SU-DHL-6 (cell line): ENCODE measurements around the gene ZNF593.

Source experiments
- CTCF ChIP-seq: fragments of 200-600 bp; sonication (generic); IDR thresholded peaks from one replicate; pipeline ENCODE4 v1.5.1; 2017; ENCODE audit warnings: antibody characterized with exemption, mild to moderate bottlenecking, low read length, moderate library complexity; ENCODE audit not compliant: insufficient read depth, poor library complexity, severe bottlenecking
- EZH2phosphoT487 ChIP-seq: fragments of 200-600 bp; sonication (generic), shearing (Covaris generic); conservative IDR thresholded peaks from 2 replicates; pipeline ENCODE4 v1.6.1; 2018; ENCODE audit warnings: mild to moderate bottlenecking, antibody characterized with exemption, low read length, moderate library complexity, mixed read lengths

GRCh38 chr1:26203642-26204318, 34.1 kb downstream of the ZNF593 start:
- TF ChIP-seq CTCF (no peak), EZH2phosphoT487 (no peak)
